Astrocyte (in vitro differentiated cells and primary cell): ENCODE data around the gene SLC9A9. TPM values are rescaled to one million over a fixed set of nuclear protein-coding genes. Genes with fewer than 3 reads are reported as not detected.
A peak's percentile ranks its signal among the peaks of the same experiment; 100 is the strongest.

Experiments used
- DNase-seq: peaks from one replicate; pipeline ENCODE4 v3.0.0-alpha.2; 2010; ENCODE audit warnings: low read depth
- FAIRE-seq: peaks from 2 replicates; lab custom pipeline; 2011; peaks lifted over from hg19 to GRCh38; lab: Jason Lieb, UNC
- H2AFZ ChIP-seq: 2 replicates; pipeline ENCODE4 v1.6.0; 2012; ENCODE audit warnings: low read depth, low read length, inconsistent platforms
- H3K27ac ChIP-seq: 2 replicates; pipeline ENCODE4 v1.5.1; 2011; ENCODE audit warnings: low read depth, low read length, inconsistent platforms
- H3K27me3 ChIP-seq: 2 replicates; pipeline ENCODE4 v1.6.0; 2011; ENCODE audit warnings: low read length, inconsistent platforms; ENCODE audit not compliant: insufficient read depth
- H3K36me3 ChIP-seq: 2 replicates; pipeline ENCODE4 v1.5.1; 2011; ENCODE audit warnings: low read length, inconsistent platforms; ENCODE audit not compliant: insufficient read depth
- H3K4me1 ChIP-seq: 2 replicates; pipeline ENCODE4 v1.5.1; 2011; ENCODE audit warnings: low read length, inconsistent platforms; ENCODE audit not compliant: insufficient read depth
- H3K4me2 ChIP-seq: 2 replicates; pipeline ENCODE4 v1.6.0; 2012; ENCODE audit warnings: low read length, inconsistent platforms
- H3K4me3 ChIP-seq: 2 replicates; pipeline ENCODE4 v1.5.1; 2011; ENCODE audit warnings: low read depth, mild to moderate bottlenecking, low read length, inconsistent platforms; ENCODE audit not compliant: insufficient read depth
- H3K79me2 ChIP-seq: 2 replicates; pipeline ENCODE4 v1.6.0; 2012; ENCODE audit warnings: mild to moderate bottlenecking, low read length, inconsistent platforms; ENCODE audit not compliant: insufficient read depth
- H3K9ac ChIP-seq: 2 replicates; pipeline ENCODE4 v1.6.0; 2012; ENCODE audit warnings: mild to moderate bottlenecking, low read length, inconsistent platforms
- H3K9me3 ChIP-seq: 2 replicates; pipeline ENCODE4 v1.5.1; 2012; ENCODE audit warnings: low read depth, mild to moderate bottlenecking, low read length, inconsistent platforms; ENCODE audit not compliant: insufficient read depth
- H4K20me1 ChIP-seq: 2 replicates; pipeline ENCODE4 v1.6.0; 2012; ENCODE audit warnings: low read length, inconsistent platforms; ENCODE audit not compliant: insufficient read depth
- H3K27ac Mint-ChIP-seq: one replicate; pipeline ENCODE4 v1.8.0; 2021; ENCODE audit warnings: mild to moderate bottlenecking, mixed read lengths; ENCODE audit not compliant: unreplicated experiment
- H3K27me3 Mint-ChIP-seq: one replicate; pipeline ENCODE4 v1.8.0; 2021; ENCODE audit warnings: low read depth, mixed read lengths; ENCODE audit not compliant: unreplicated experiment
- H3K36me3 Mint-ChIP-seq: one replicate; pipeline ENCODE4 v1.8.0; 2021; ENCODE audit warnings: low read depth, mixed read lengths; ENCODE audit not compliant: unreplicated experiment
- H3K4me1 Mint-ChIP-seq: one replicate; pipeline ENCODE4 v1.8.0; 2021; ENCODE audit warnings: low read depth, mixed read lengths; ENCODE audit not compliant: unreplicated experiment
- H3K4me3 Mint-ChIP-seq: one replicate; pipeline ENCODE4 v1.8.0; 2021; ENCODE audit warnings: mild to moderate bottlenecking, moderate library complexity, mixed read lengths; ENCODE audit not compliant: unreplicated experiment
- H3K9me3 Mint-ChIP-seq: one replicate; pipeline ENCODE4 v1.8.0; 2021; ENCODE audit warnings: mild to moderate bottlenecking, mixed read lengths; ENCODE audit not compliant: unreplicated experiment
- EZH2 ChIP-seq: IDR thresholded peaks from 2 replicates; pipeline ENCODE4 v1.6.1; 2012; ENCODE audit warnings: mild to moderate bottlenecking, low read length, inconsistent platforms; ENCODE audit not compliant: insufficient read depth
- total RNA-seq: library from RNA; stranded (reverse); gene quantifications from 2 replicates; pipeline ENCODE4 v1.2.1, GENCODE V29; 2021
- TF ChIP-seq, protein P1 (sequence below): IDR thresholded peaks from 2 replicates; pipeline ENCODE4 v1.5.1; 2011; ENCODE audit warnings: low read depth, mild to moderate bottlenecking, inconsistent platforms, low read length, moderate library complexity; ENCODE audit not compliant: insufficient read depth

The SLC9A9 gene
- total RNA-seq, 1 donor from 2014 or later: 1.5 TPM

DNA sequence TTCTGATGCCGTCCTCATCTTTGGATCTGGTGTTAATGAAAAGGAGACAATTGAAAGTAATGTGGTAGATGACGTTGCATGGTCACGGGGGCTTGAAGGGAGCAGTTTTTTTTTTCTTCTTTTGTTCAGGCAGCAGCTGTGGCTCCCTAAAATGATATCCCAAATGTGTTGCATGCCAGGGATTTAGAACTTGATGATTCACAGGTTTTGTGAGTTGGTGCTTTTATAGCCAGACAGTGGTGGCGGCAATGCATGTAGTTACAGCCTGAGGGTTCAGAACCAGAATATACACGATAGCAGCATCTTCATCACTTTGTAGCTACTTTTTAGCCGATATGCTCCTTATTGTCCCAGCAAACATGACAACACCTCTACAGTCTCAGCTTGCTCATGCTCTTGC, 595.3 kb downstream of the SLC9A9 start:
- H3K9ac ChIP-seq: no peak overlapping the region

DNA sequence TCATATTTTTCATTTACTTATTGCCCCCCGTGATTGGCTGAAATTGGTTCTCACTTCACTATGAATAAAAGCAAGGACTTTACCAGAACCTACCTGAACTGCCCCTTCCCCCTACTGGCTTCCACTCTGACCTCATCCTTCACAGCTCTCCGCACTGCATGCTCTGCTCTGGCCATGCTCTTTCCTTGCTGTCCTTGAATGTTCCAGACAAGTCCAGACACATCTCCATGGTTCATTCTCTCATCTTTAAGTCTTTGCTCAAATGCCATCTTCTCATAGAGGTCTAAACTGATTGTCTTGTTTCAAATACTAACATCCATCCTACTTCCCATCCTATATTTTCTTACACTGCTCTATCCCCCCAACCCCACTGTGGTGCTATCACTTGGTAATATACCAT, 599.3 kb downstream of the SLC9A9 start:
- TF ChIP-seq, protein P1, sequence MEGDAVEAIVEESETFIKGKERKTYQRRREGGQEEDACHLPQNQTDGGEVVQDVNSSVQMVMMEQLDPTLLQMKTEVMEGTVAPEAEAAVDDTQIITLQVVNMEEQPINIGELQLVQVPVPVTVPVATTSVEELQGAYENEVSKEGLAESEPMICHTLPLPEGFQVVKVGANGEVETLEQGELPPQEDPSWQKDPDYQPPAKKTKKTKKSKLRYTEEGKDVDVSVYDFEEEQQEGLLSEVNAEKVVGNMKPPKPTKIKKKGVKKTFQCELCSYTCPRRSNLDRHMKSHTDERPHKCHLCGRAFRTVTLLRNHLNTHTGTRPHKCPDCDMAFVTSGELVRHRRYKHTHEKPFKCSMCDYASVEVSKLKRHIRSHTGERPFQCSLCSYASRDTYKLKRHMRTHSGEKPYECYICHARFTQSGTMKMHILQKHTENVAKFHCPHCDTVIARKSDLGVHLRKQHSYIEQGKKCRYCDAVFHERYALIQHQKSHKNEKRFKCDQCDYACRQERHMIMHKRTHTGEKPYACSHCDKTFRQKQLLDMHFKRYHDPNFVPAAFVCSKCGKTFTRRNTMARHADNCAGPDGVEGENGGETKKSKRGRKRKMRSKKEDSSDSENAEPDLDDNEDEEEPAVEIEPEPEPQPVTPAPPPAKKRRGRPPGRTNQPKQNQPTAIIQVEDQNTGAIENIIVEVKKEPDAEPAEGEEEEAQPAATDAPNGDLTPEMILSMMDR: no peak
- TF ChIP-seq EZH2: no peak
- no peak overlapping the region for H3K27ac Mint-ChIP-seq
- no peak for FAIRE-seq
- H2AFZ ChIP-seq: peak overlapping the region; percentile 32
- no peak overlapping the region for H3K27ac ChIP-seq
- no peak for DNase-seq
- no peaks in the 10 kb centered on the region for H3K79me2 ChIP-seq
- no peaks in the 10 kb centered on the region for H4K20me1 ChIP-seq
- no peaks in the 10 kb centered on the region for H3K36me3 ChIP-seq
- H3K27me3 Mint-ChIP-seq: no peaks in the 10 kb centered on the region
- H3K4me1 ChIP-seq: no peaks in the 10 kb centered on the region
- H3K9me3 Mint-ChIP-seq: peaks cover 2% of the 10 kb centered on the region
- no peaks in the 10 kb centered on the region for H3K9me3 ChIP-seq
- no peak overlapping the region for H3K9ac ChIP-seq
- no peak overlapping the region for H3K4me2 ChIP-seq
- peaks cover 3% of the 10 kb centered on the region for H3K4me1 Mint-ChIP-seq
- no peak overlapping the region for H3K4me3 Mint-ChIP-seq
- no peak overlapping the region for H3K4me3 ChIP-seq
- no peaks in the 10 kb centered on the region for H3K36me3 Mint-ChIP-seq
- no peaks in the 10 kb centered on the region for H3K27me3 ChIP-seq

More for the DNA sequence above, 595.3 kb downstream of the SLC9A9 start:
- Histone ChIP-seq H3K27ac (no peak overlapping the region), H3K27me3 (no peaks in the 10 kb centered on the region), H3K4me2 (no peak overlapping the region), H2AFZ (no peak overlapping the region), H3K79me2 (no peaks in the 10 kb centered on the region), H4K20me1 (no peaks in the 10 kb centered on the region), H3K4me3 (no peak overlapping the region), H3K4me1 (no peaks in the 10 kb centered on the region), H3K9me3 (no peaks in the 10 kb centered on the region), H3K36me3 (no peaks in the 10 kb centered on the region)
- Mint-ChIP-seq H3K27ac (no peak overlapping the region), H3K27me3 (no peaks in the 10 kb centered on the region), H3K4me3 (no peak overlapping the region), H3K36me3 (no peaks in the 10 kb centered on the region), H3K9me3 (peaks cover 2% of the 10 kb centered on the region), H3K4me1 (peaks cover 3% of the 10 kb centered on the region)
- TF ChIP-seq, protein P1: no peak
- no peak for TF ChIP-seq EZH2
- FAIRE-seq (no peak), DNase-seq (no peak)

DNA sequence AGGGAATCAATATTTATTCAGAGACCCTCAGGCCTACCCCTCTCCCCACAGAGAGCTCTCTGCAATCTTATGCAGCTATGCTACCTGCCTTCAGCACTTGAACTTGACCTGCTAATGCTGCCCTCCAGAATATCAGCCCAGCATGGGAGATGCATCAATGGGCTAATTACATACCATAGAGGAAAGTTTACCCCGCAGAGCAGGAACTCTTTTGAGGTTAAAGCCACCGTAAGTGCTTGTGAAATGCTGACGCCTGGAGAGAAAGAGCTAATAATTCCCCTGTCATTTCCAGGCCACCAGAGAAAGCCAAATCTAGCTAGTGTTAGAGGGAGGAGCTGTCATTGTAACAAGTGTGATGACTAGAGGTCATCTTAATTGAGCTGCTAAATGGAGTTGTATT, 601.2 kb downstream of the SLC9A9 start:
- no peak overlapping the region for H3K4me3 Mint-ChIP-seq
- no peaks in the 10 kb centered on the region for H4K20me1 ChIP-seq
- H2AFZ ChIP-seq: no peak overlapping the region
- H3K9me3 Mint-ChIP-seq: peaks cover 2% of the 10 kb centered on the region
- H3K9me3 ChIP-seq: no peaks in the 10 kb centered on the region
- no peaks in the 10 kb centered on the region for H3K79me2 ChIP-seq
- H3K9ac ChIP-seq: no peak overlapping the region
- FAIRE-seq (no peak), DNase-seq (no peak)
- no peaks in the 10 kb centered on the region for H3K36me3 Mint-ChIP-seq
- H3K36me3 ChIP-seq: no peaks in the 10 kb centered on the region
- H3K4me3 ChIP-seq: no peak overlapping the region
- H3K4me2 ChIP-seq: no peak overlapping the region
- no peak overlapping the region for H3K27ac ChIP-seq
- no peak for TF ChIP-seq EZH2
- TF ChIP-seq, protein P1: no peak
- H3K27me3 ChIP-seq: no peaks in the 10 kb centered on the region
- H3K27ac Mint-ChIP-seq: no peak overlapping the region
- H3K27me3 Mint-ChIP-seq: no peaks in the 10 kb centered on the region
- peaks cover 7% of the 10 kb centered on the region for H3K4me1 ChIP-seq
- H3K4me1 Mint-ChIP-seq: peaks cover 10% of the 10 kb centered on the region
